Measurements from ENCODE around the gene RABIF. TPM values are rescaled to one million over a fixed set of nuclear protein-coding genes. Genes with fewer than 3 reads are reported as not detected.
A peak's percentile ranks its signal among the peaks of the same experiment; 100 is the strongest.

RABIF gene
- total RNA-seq, 1 experiment from 2014 or later = 9.6 TPM

- H3K9me3 ChIP-seq = no peaks in the 10 kb centered on the region
- no peaks in the 10 kb centered on the region for H3K36me3 Mint-ChIP-seq (ENCODE audit: insufficient read depth, unreplicated experiment)
- no peak overlapping the region for H3K4me3 Mint-ChIP-seq (ENCODE audit: unreplicated experiment)
- TF ChIP-seq CTCF (IDR thresholded peaks at IDR 0.05; ENCODE audit: insufficient read depth in 1 of 2, low read depth in 1 of 2, low read length in 1 of 2, severe bottlenecking in 1 of 2, unreplicated experiment in 1 of 2) = no peak
- intact Hi-C loops (cut with micrococcal nuclease; ENCODE audit: unreplicated experiment) = no loop called here
- no peaks in the 10 kb centered on the region for H3K27me3 Mint-ChIP-seq (ENCODE audit: insufficient read depth, unreplicated experiment)
- no peaks in the 10 kb centered on the region for H3K9me3 Mint-ChIP-seq (ENCODE audit: unreplicated experiment)
- H3K4me1 Mint-ChIP-seq (ENCODE audit: low read depth, unreplicated experiment) = peaks cover 11% of the 10 kb centered on the region
- no peak overlapping the region for H3K4me3 ChIP-seq (ENCODE audit: low read depth, low read length)
- POLR2A ChIA-PET = no interaction called here
- CTCF ChIA-PET = no interaction called here
- H3K27me3 ChIP-seq (replicated peaks; ENCODE audit: control insufficient read depth, insufficient read depth, low read length) = no peaks in the 10 kb centered on the region
- DNase-seq = no peak
- H3K27ac Mint-ChIP-seq (ENCODE audit: unreplicated experiment) = no peak overlapping the region
- BruUV-seq (replicated peaks) = no TSS peak
- no peaks in the 10 kb centered on the region for H3K36me3 ChIP-seq (ENCODE audit: control insufficient read depth, insufficient read depth, low read length)
- H3K4me1 ChIP-seq = peaks cover 11% of the 10 kb centered on the region
These were observed 51.1 kb downstream of the RABIF start for GRCh38 chr1:202837746-202838262.

- peak; percentile 44 to 73 for DNase-seq
- TF ChIP-seq CTCF (IDR thresholded peaks at IDR 0.05; ENCODE audit: insufficient read depth in 1 of 2, low read depth in 1 of 2, low read length in 1 of 2, severe bottlenecking in 1 of 2, unreplicated experiment in 1 of 2) = no peak
- POLR2A ChIA-PET = no interaction called here
- Histone ChIP-seq H3K36me3 (ENCODE audit: control insufficient read depth, insufficient read depth, low read length) (no peaks in the 10 kb centered on the region), H3K27me3 (replicated peaks; ENCODE audit: control insufficient read depth, insufficient read depth, low read length) (no peaks in the 10 kb centered on the region), H3K9me3 (no peaks in the 10 kb centered on the region), H3K4me1 (peaks cover 11% of the 10 kb centered on the region), H3K4me3 (ENCODE audit: low read depth, low read length) (no peak overlapping the region)
- Mint-ChIP-seq H3K27me3 (ENCODE audit: insufficient read depth, unreplicated experiment) (no peaks in the 10 kb centered on the region), H3K36me3 (ENCODE audit: insufficient read depth, unreplicated experiment) (no peaks in the 10 kb centered on the region), H3K9me3 (ENCODE audit: unreplicated experiment) (no peaks in the 10 kb centered on the region), H3K27ac (ENCODE audit: unreplicated experiment) (no peak overlapping the region), H3K4me1 (ENCODE audit: low read depth, unreplicated experiment) (peaks cover 11% of the 10 kb centered on the region), H3K4me3 (ENCODE audit: unreplicated experiment) (no peak overlapping the region)
- BruUV-seq (replicated peaks) = no TSS peak
- CTCF ChIA-PET = no interaction called here
- intact Hi-C loops (cut with micrococcal nuclease; ENCODE audit: unreplicated experiment) = no loop called here
These were observed 52.1 kb downstream of the RABIF start for GRCh38 chr1:202836623-202837403.

GRCh38 chr1:202835548-202836072 is 53.3 kb downstream of the RABIF start:
- Mint-ChIP-seq H3K9me3 (ENCODE audit: unreplicated experiment) (no peaks in the 10 kb centered on the region), H3K36me3 (ENCODE audit: insufficient read depth, unreplicated experiment) (no peaks in the 10 kb centered on the region), H3K27ac (ENCODE audit: unreplicated experiment) (no peak overlapping the region), H3K27me3 (ENCODE audit: insufficient read depth, unreplicated experiment) (no peaks in the 10 kb centered on the region), H3K4me1 (ENCODE audit: low read depth, unreplicated experiment) (peaks cover 11% of the 10 kb centered on the region), H3K4me3 (ENCODE audit: unreplicated experiment) (no peak overlapping the region)
- peaks cover 11% of the 10 kb centered on the region for H3K4me1 ChIP-seq
- no peaks in the 10 kb centered on the region for H3K36me3 ChIP-seq (ENCODE audit: control insufficient read depth, insufficient read depth, low read length)
- H3K27me3 ChIP-seq (replicated peaks; ENCODE audit: control insufficient read depth, insufficient read depth, low read length) = no peaks in the 10 kb centered on the region
- H3K4me3 ChIP-seq (ENCODE audit: low read depth, low read length) = no peak overlapping the region
- TF ChIP-seq CTCF (IDR thresholded peaks at IDR 0.05; ENCODE audit: insufficient read depth in 1 of 2, low read depth in 1 of 2, low read length in 1 of 2, severe bottlenecking in 1 of 2, unreplicated experiment in 1 of 2) = no peak
- H3K9me3 ChIP-seq = no peaks in the 10 kb centered on the region
- no TSS peak for BruUV-seq (replicated peaks)
- intact Hi-C loops (cut with micrococcal nuclease; ENCODE audit: unreplicated experiment) = no loop called here
- ChIA-PET CTCF (no interaction called here), POLR2A (no interaction called here)
- no peak for DNase-seq
